H1 (cell line): ENCODE results near the gene NASP. TPM values are rescaled to one million over a fixed set of nuclear protein-coding genes. Genes with fewer than 3 reads are reported as not detected.

Experiments used
- HDAC2 ChIP-seq, 2 experiments: fragments of 300-600 bp in 1 of 2; sonication (generic) in 1 of 2; IDR thresholded peaks; 2 replicates each; pipeline ENCODE4 v1.6.1; 2011 to 2012; ENCODE audit warnings: low read depth in 2 of 2, low read length in 2 of 2, mild to moderate bottlenecking in 2 of 2, moderate library complexity in 2 of 2, borderline replicate concordance in 1 of 2, inconsistent platforms in 1 of 2
- KDM5A ChIP-seq: fragments of 200-600 bp; IDR thresholded peaks from 2 replicates; pipeline ENCODE4 v1.7.1; 2012; ENCODE audit warnings: mild to moderate bottlenecking, low read length, inconsistent platforms, mixed read lengths
- RNF2 ChIP-seq: fragments of 200-900, 300-1000 bp; sonication (generic); IDR thresholded peaks from 2 replicates; pipeline ENCODE4 v1.7.1; 2016; ENCODE audit warnings: borderline replicate concordance, low read depth, mild to moderate bottlenecking, antibody characterized with exemption, low read length; ENCODE audit not compliant: poor library complexity, severe bottlenecking; ENCODE audit errors: missing control alignments
- SAP30 ChIP-seq: fragments of 300-600 bp; sonication (generic); IDR thresholded peaks from 2 replicates; pipeline ENCODE4 v1.7.1; 2012; ENCODE audit warnings: low read length, moderate library complexity, mild to moderate bottlenecking, inconsistent platforms; ENCODE audit not compliant: insufficient read depth, insufficient replicate concordance
- SIRT6 ChIP-seq: IDR thresholded peaks from one replicate; pipeline ENCODE4 v1.7.1; 2012; ENCODE audit warnings: low read length, inconsistent platforms
- SP1 ChIP-seq: IDR thresholded peaks from 2 replicates; pipeline ENCODE4 v1.6.1; 2011; ENCODE audit warnings: low read depth, low read length
- SP4 ChIP-seq: IDR thresholded peaks from 2 replicates; pipeline ENCODE4 v1.6.1; 2012; ENCODE audit warnings: low read length, inconsistent platforms
- TAF1 ChIP-seq: IDR thresholded peaks from 2 replicates; pipeline ENCODE4 v1.6.1; 2011; ENCODE audit warnings: mild to moderate bottlenecking, low read depth, low read length
- polyA plus RNA-seq, 7 experiments: library from polyadenylated mRNA; depleted of rRNA in 3 of 7; stranded (reverse) in 5 of 7; unstranded in 2 of 7; fragments of >200 nt in 5 of 7; fragments of 200-250 nt in 2 of 7; gene quantifications; 1 replicate in 5 of 7; 2 replicates in 1 of 7; 4 replicates in 1 of 7; pipeline versions ENCODE4 v1.2.1 to v1.2.3, GENCODE V29; 2011 to 2013; ENCODE audit warnings: missing spikeins in 2 of 7, mixed read lengths in 2 of 7
- total RNA-seq: library from RNA; stranded (reverse); fragmentation: NEBNext Ultra II Directional; extraction: Animal tissue kit (Norgen Biotek cat#: 25700); gene quantifications from 2 replicates; pipeline ENCODE4 v1.2.1, GENCODE V29; 2021

Gene NASP
- total and polyA plus RNA-seq, 2 of the 8 experiments (the other 6 are each of a cell fraction or from before 2014, with no cell fraction given), result 263 to 647 TPM

- no peak for TF ChIP-seq SAP30
- TF ChIP-seq RNF2, result no peak
- no peak for TF ChIP-seq TAF1
- TF ChIP-seq SIRT6, result no peak
- no peak for TF ChIP-seq HDAC2 (IDR thresholded peaks at IDR 0.05; ENCODE audit: borderline replicate concordance in 1 of 2, low read depth in 2 of 2, low read length in 2 of 2)
- TF ChIP-seq KDM5A, result no peak
- no peak for TF ChIP-seq SP1
- no peak for TF ChIP-seq SP4
Observed at GRCh38 chr1:45585496-45586075, 1.7 kb downstream of the NASP start (continued).
